H1 (cell line): Measurements from ENCODE around the gene TRPM1. TPM values are rescaled to one million over a fixed set of nuclear protein-coding genes. Genes with fewer than 3 reads are reported as not detected.

Experiments used
- CTCF ChIA-PET: fragments of 300-600 bp; sonication (Branson Sonifier 250); formaldehyde crosslinking; loops from one replicate; lab custom pipeline; 2021; ENCODE audit not compliant: partially characterized antibody; lab: Charles Lee
- POLR2A ChIA-PET: fragments of 300-600 bp; sonication (Branson Sonifier 250); formaldehyde crosslinking; loops from one replicate; lab custom pipeline; 2021; ENCODE audit warnings: inconsistent platforms; ENCODE audit not compliant: partially characterized antibody; lab: Charles Lee
- DNase-seq, 2 experiments: peaks; one replicate each; pipeline versions ENCODE4 v3.0.0 to v3.0.0-alpha.2; 2010 to 2022; ENCODE audit warnings: low spot score in 2 of 2, low read depth in 1 of 2, mixed read lengths in 1 of 2
- FAIRE-seq: peaks from 2 replicates; lab custom pipeline; 2011; peaks lifted over from hg19 to GRCh38; lab: Jason Lieb, UNC
- H2AFZ ChIP-seq: 2 replicates; pipeline ENCODE4 v1.8.1; 2012; ENCODE audit warnings: low read length, inconsistent platforms
- H2AK5ac ChIP-seq: 2 replicates; pipeline ENCODE4 v1.6.1; 2013; ENCODE audit warnings: low read depth, low read length
- H2BK120ac ChIP-seq: replicated peaks from 2 replicates; pipeline ENCODE3; 2013; ENCODE audit warnings: low read depth, low read length, inconsistent platforms
- H2BK12ac ChIP-seq: 2 replicates; pipeline ENCODE4 v1.6.1; 2013; ENCODE audit warnings: low read depth, low read length
- H2BK15ac ChIP-seq: 2 replicates; pipeline ENCODE4 v1.6.1; 2013; ENCODE audit warnings: low read length
- H2BK20ac ChIP-seq: 2 replicates; pipeline ENCODE4 v1.6.1; 2013; ENCODE audit warnings: low read length
- H2BK5ac ChIP-seq: 2 replicates; pipeline ENCODE4 v1.6.1; 2013; ENCODE audit warnings: low read depth, low read length
- H3K14ac ChIP-seq: 2 replicates; pipeline ENCODE4 v1.6.1; 2013; ENCODE audit warnings: inconsistent platforms; ENCODE audit not compliant: insufficient read length
- H3K18ac ChIP-seq: 2 replicates; pipeline ENCODE4 v1.6.1; 2013; ENCODE audit warnings: low read length; ENCODE audit errors: extremely low read depth
- H3K23ac ChIP-seq: 2 replicates; pipeline ENCODE4 v1.6.1; 2013; ENCODE audit warnings: inconsistent platforms; ENCODE audit not compliant: insufficient read length
- H3K23me2 ChIP-seq: 2 replicates; pipeline ENCODE4 v1.6.1; 2013; ENCODE audit warnings: low read depth, low read length
- H3K27ac ChIP-seq: 2 replicates; pipeline ENCODE4 v1.6.1; 2011; ENCODE audit warnings: low read depth, low read length, inconsistent platforms
- H3K27me3 ChIP-seq, 4 experiments: replicated peaks in 1 of 4; 1 replicate in 1 of 4; 2 replicates in 3 of 4; pipeline versions ENCODE4 v1.6.1 to v1.8.1; 2011 to 2013; ENCODE audit warnings: low read length in 3 of 4, mild to moderate bottlenecking in 3 of 4, inconsistent platforms in 2 of 4, mixed read lengths in 2 of 4, moderate library complexity in 1 of 4; ENCODE audit not compliant: control insufficient read depth in 3 of 4, insufficient read depth in 3 of 4; ENCODE audit errors: extremely low read depth in 1 of 4
- H3K36me3 ChIP-seq, 4 experiments: 2 replicates each; pipeline versions ENCODE4 v1.6.1 to v1.8.1; 2011 to 2013; ENCODE audit warnings: mild to moderate bottlenecking in 4 of 4, low read length in 3 of 4, moderate library complexity in 2 of 4, control low read depth in 1 of 4, inconsistent platforms in 1 of 4; ENCODE audit not compliant: insufficient read depth in 4 of 4, control insufficient read depth in 2 of 4
- H3K4ac ChIP-seq: replicated peaks from 2 replicates; pipeline ENCODE3; 2013; ENCODE audit warnings: low read length, low read depth, mixed read lengths, inconsistent platforms; ENCODE audit not compliant: insufficient read length
- H3K4me1 ChIP-seq, 4 experiments: replicated peaks in 1 of 4; 1 replicate in 1 of 4; 2 replicates in 3 of 4; pipeline versions ENCODE4 v1.6.1 to v1.8.1; 2011 to 2013; ENCODE audit warnings: low read length in 3 of 4, inconsistent platforms in 2 of 4, mixed read lengths in 1 of 4; ENCODE audit not compliant: insufficient read depth in 4 of 4, control insufficient read depth in 3 of 4
- H3K4me2 ChIP-seq, 2 experiments: 2 replicates each; pipeline versions ENCODE4 v1.6.1 to v1.8.1; 2011 to 2013; ENCODE audit warnings: low read depth in 2 of 2, low read length in 2 of 2, control low read depth in 1 of 2, inconsistent platforms in 1 of 2, mild to moderate bottlenecking in 1 of 2; ENCODE audit not compliant: insufficient read depth in 1 of 2
- H3K4me3 ChIP-seq, 4 experiments: fragments of 200-600, 300-600 bp in 1 of 4; sonication (generic), shearing (Covaris generic), sonication (Bioruptor Twin) in 1 of 4; 2 replicates each; pipeline versions ENCODE4 v1.5.1 to v1.8.1; 2011 to 2016; ENCODE audit warnings: low read length in 4 of 4, low read depth in 3 of 4, control low read depth in 2 of 4, inconsistent platforms in 2 of 4, mild to moderate bottlenecking in 2 of 4, mixed read lengths in 1 of 4, moderate library complexity in 1 of 4; ENCODE audit not compliant: insufficient read depth in 2 of 4; ENCODE audit errors: extremely low read depth in 1 of 4
- H3K56ac ChIP-seq: replicated peaks from 2 replicates; pipeline ENCODE3; 2013; ENCODE audit warnings: low read depth, mild to moderate bottlenecking, mixed read lengths, low read length, inconsistent platforms; ENCODE audit not compliant: insufficient read length
- H3K79me1 ChIP-seq: 2 replicates; pipeline ENCODE4 v1.6.1; 2013; ENCODE audit warnings: low read depth, low read length, control low read depth
- H3K79me2 ChIP-seq, 2 experiments: 2 replicates each; pipeline versions ENCODE4 v1.6.1 to v1.8.1; 2012 to 2013; ENCODE audit warnings: low read length in 2 of 2, mild to moderate bottlenecking in 2 of 2, inconsistent platforms in 1 of 2; ENCODE audit not compliant: insufficient read depth in 2 of 2, control insufficient read depth in 1 of 2
- H3K9ac ChIP-seq, 4 experiments: replicated peaks in 1 of 4; 1 replicate in 1 of 4; 2 replicates in 3 of 4; pipeline versions ENCODE4 v1.6.1 to v1.8.1; 2011 to 2013; ENCODE audit warnings: low read depth in 3 of 4, low read length in 3 of 4, control low read depth in 2 of 4, mild to moderate bottlenecking in 2 of 4, moderate library complexity in 2 of 4, inconsistent platforms in 1 of 4; ENCODE audit errors: extremely low read depth in 1 of 4
- H3K9me3 ChIP-seq, 2 experiments: 2 replicates each; pipeline versions ENCODE4 v1.6.1 to v1.8.1; 2012 to 2013; ENCODE audit warnings: mild to moderate bottlenecking in 2 of 2, moderate library complexity in 2 of 2, control low read depth in 1 of 2, inconsistent platforms in 1 of 2, low read depth in 1 of 2, low read length in 1 of 2, mixed read lengths in 1 of 2; ENCODE audit not compliant: insufficient read depth in 2 of 2
- H4K20me1 ChIP-seq, 2 experiments: replicated peaks in 1 of 2; 2 replicates each; pipeline versions ENCODE3 to v1.8.1; 2011 to 2013; ENCODE audit warnings: inconsistent platforms in 2 of 2, low read length in 2 of 2, mild to moderate bottlenecking in 1 of 2; ENCODE audit not compliant: insufficient read depth in 2 of 2, control insufficient read depth in 1 of 2
- H4K5ac ChIP-seq: 2 replicates; pipeline ENCODE4 v1.6.1; 2013; ENCODE audit warnings: low read length, low read depth, mixed read lengths, inconsistent platforms; ENCODE audit not compliant: insufficient read length
- H4K8ac ChIP-seq: 2 replicates; pipeline ENCODE4 v1.8.0; 2013; ENCODE audit warnings: mild to moderate bottlenecking, moderate library complexity, low read length, inconsistent platforms; ENCODE audit not compliant: insufficient read depth; ENCODE audit errors: extremely low read depth
- H4K91ac ChIP-seq: replicated peaks from 2 replicates; pipeline ENCODE3; 2013; ENCODE audit warnings: low read length, mixed read lengths, inconsistent platforms; ENCODE audit not compliant: insufficient read length
- CHD1 ChIP-seq: IDR thresholded peaks from 2 replicates; pipeline ENCODE4 v1.6.1; 2012; ENCODE audit warnings: low read depth, low read length, improper control_type of control experiment
- EZH2 ChIP-seq: fragments of 200-600 bp; sonication (generic); IDR thresholded peaks from 2 replicates; pipeline ENCODE4 v1.7.1; 2012; ENCODE audit warnings: low read depth, mild to moderate bottlenecking, moderate library complexity, low read length, inconsistent platforms; ENCODE audit not compliant: severe bottlenecking
- HDAC2 ChIP-seq, 2 experiments: fragments of 300-600 bp in 1 of 2; sonication (generic) in 1 of 2; IDR thresholded peaks; 2 replicates each; pipeline ENCODE4 v1.6.1; 2011 to 2012; ENCODE audit warnings: low read depth in 2 of 2, low read length in 2 of 2, mild to moderate bottlenecking in 2 of 2, moderate library complexity in 2 of 2, borderline replicate concordance in 1 of 2, inconsistent platforms in 1 of 2
- JUND ChIP-seq: IDR thresholded peaks from 2 replicates; pipeline ENCODE4 v1.6.1; 2011; ENCODE audit warnings: mild to moderate bottlenecking, improper control_type of control experiment, low read length
- POLR2A ChIP-seq, 2 experiments: IDR thresholded peaks; 1 replicate in 1 of 2; 2 replicates in 1 of 2; pipeline ENCODE4 v1.6.1; 2011; ENCODE audit warnings: low read depth in 2 of 2, low read length in 2 of 2, mild to moderate bottlenecking in 2 of 2; ENCODE audit errors: control extremely low read depth in 1 of 2
- SIX5 ChIP-seq: IDR thresholded peaks from 2 replicates; pipeline ENCODE4 v1.6.1; 2011; ENCODE audit warnings: mild to moderate bottlenecking, low read depth, low read length
- WGBS, 2 experiments: shearing (Covaris generic) in 1 of 2; methylation state at CpG; one replicate each; pipeline versions ENCODE4 v1.1.6 to v1.1.7; 2013 to 2015; ENCODE audit warnings: low lambda C conversion rate in 2 of 2, mixed read lengths in 2 of 2, inconsistent platforms in 1 of 2, low coverage in 1 of 2, missing lambda C conversion rate in 1 of 2; ENCODE audit not compliant: insufficient replicate concordance in 2 of 2, insufficient coverage in 1 of 2, insufficient read length in 1 of 2; ENCODE audit errors: extremely low coverage in 1 of 2, missing lambda C conversion rate in 1 of 2; 5-methylcytosine and 5-hydroxymethylcytosine counted together
- polyA plus RNA-seq, 7 experiments: library from polyadenylated mRNA; depleted of rRNA in 3 of 7; stranded (reverse) in 5 of 7; unstranded in 2 of 7; fragments of >200 nt in 5 of 7; fragments of 200-250 nt in 2 of 7; gene quantifications; 1 replicate in 5 of 7; 2 replicates in 1 of 7; 4 replicates in 1 of 7; pipeline versions ENCODE4 v1.2.1 to v1.2.3, GENCODE V29; 2011 to 2013; ENCODE audit warnings: missing spikeins in 2 of 7, mixed read lengths in 2 of 7
- total RNA-seq: library from RNA; stranded (reverse); fragmentation: NEBNext Ultra II Directional; extraction: Animal tissue kit (Norgen Biotek cat#: 25700); gene quantifications from 2 replicates; pipeline ENCODE4 v1.2.1, GENCODE V29; 2021
- TF ChIP-seq, protein P1 (sequence below): IDR thresholded peaks from 2 replicates; pipeline ENCODE4 v1.6.1; 2012; ENCODE audit warnings: low read length, inconsistent platforms
- TF ChIP-seq, protein P2 (sequence below): IDR thresholded peaks from 2 replicates; pipeline ENCODE4 v1.6.1; 2012; ENCODE audit warnings: inconsistent platforms
- TF ChIP-seq, protein P3 (sequence below): IDR thresholded peaks from 2 replicates; pipeline ENCODE4 v1.6.1; 2011; ENCODE audit warnings: low read length, improper control_type of control experiment

TRPM1 gene
- total and polyA plus RNA-seq, 2 of the 8 experiments (the other 6 are each of a cell fraction or from before 2014, with no cell fraction given): 0.05 TPM; not detected in 1

DNA sequence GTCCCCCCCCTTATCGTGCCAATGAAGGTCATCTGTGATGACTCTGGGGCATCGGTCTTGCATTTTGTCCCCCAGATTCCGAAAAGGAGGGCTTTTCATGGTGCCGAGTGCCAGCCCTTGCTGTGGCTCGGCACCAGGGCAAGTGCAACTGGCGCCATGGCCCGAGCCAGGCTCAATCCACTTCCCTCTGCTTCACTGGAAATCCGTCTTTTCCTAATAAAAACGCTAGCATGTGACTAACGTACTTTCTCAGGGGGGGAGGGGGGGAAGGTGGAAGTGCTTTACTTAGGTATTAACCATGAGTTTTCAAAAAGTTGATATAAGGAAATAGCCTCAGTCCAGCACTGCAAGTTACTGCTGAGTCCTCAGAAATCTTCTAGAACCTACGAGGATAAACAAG, 20.5 kb downstream of the TRPM1 start:
- H4K8ac ChIP-seq: peak overlapping the region; percentile 79; the same call in 1 of the 2 replicates
- POLR2A ChIA-PET: interaction anchor here (1.4 kb wide), 1 partner anchor 10 kb away, joined by 4 read pairs; no protein-coding TSS in a partner anchor
- FAIRE-seq (no peak), DNase-seq (no peak)
- no peak overlapping the region for H4K5ac ChIP-seq
- H3K27me3 ChIP-seq: peaks cover 0 to 2% (median 1%) of the 10 kb centered on the region in 4 experiments; a peak in 3 of 7 replicates
- peak overlapping the region; percentile 36; the same call in 1 of the 2 replicates for H2BK15ac ChIP-seq
- peak overlapping the region in 2 of 4 experiments; percentile 15 to 50; a peak in 3 of 8 replicates for H3K4me3 ChIP-seq
- H3K18ac ChIP-seq: peak overlapping the region; percentile 51
- H3K23ac ChIP-seq: no peak overlapping the region
- H3K4ac ChIP-seq: no peak overlapping the region
- CTCF ChIA-PET: no interaction called here
- H3K36me3 ChIP-seq: no peaks in the 10 kb centered on the region
- H3K9ac ChIP-seq: no peak overlapping the region
- peak overlapping the region; percentile 87 for H2AFZ ChIP-seq
- peaks cover 3% of the 10 kb centered on the region for H3K23me2 ChIP-seq
- H3K56ac ChIP-seq: no peak overlapping the region
- H3K79me2 ChIP-seq: no peaks in the 10 kb centered on the region
- peak overlapping the region; percentile 77; the same call in 1 of the 2 replicates for H2BK12ac ChIP-seq
- H3K4me1 ChIP-seq: peaks cover 4 to 35% (median 21%) of the 10 kb centered on the region in 4 experiments
- H2AK5ac ChIP-seq: no peak overlapping the region; the same call in 1 of the 2 replicates
- H3K14ac ChIP-seq: no peak overlapping the region
- H3K9me3 ChIP-seq: no peaks in the 10 kb centered on the region
- H3K79me1 ChIP-seq: no peaks in the 10 kb centered on the region
- H4K20me1 ChIP-seq: peaks cover 0 to 2% of the 10 kb centered on the region in 2 experiments
- H2BK5ac ChIP-seq: no peak overlapping the region
- H3K27ac ChIP-seq: no peak overlapping the region
- H4K91ac ChIP-seq: no peak overlapping the region
- WGBS, 2 experiments: 78% methylated on average over 11 of the region's 11 CpGs; no CpG with 5 or more reads in 1 of the 2 experiments
- no peak overlapping the region for H2BK20ac ChIP-seq
- peak overlapping the region; percentile 71 to 73 for H3K4me2 ChIP-seq
- peak overlapping the region; percentile 34 for H2BK120ac ChIP-seq
- TF ChIP-seq SIX5 (no peak), POLR2A (IDR thresholded peaks at IDR 0.05; ENCODE audit: control extremely low read depth in 1 of 2, low read depth in 2 of 2, low read length in 2 of 2) (no peak), CHD1 (no peak), HDAC2 (IDR thresholded peaks at IDR 0.05; ENCODE audit: borderline replicate concordance in 1 of 2, low read depth in 2 of 2, low read length in 2 of 2) (no peak), EZH2 (no peak), JUND (no peak)
- TF ChIP-seq, protein P1, sequence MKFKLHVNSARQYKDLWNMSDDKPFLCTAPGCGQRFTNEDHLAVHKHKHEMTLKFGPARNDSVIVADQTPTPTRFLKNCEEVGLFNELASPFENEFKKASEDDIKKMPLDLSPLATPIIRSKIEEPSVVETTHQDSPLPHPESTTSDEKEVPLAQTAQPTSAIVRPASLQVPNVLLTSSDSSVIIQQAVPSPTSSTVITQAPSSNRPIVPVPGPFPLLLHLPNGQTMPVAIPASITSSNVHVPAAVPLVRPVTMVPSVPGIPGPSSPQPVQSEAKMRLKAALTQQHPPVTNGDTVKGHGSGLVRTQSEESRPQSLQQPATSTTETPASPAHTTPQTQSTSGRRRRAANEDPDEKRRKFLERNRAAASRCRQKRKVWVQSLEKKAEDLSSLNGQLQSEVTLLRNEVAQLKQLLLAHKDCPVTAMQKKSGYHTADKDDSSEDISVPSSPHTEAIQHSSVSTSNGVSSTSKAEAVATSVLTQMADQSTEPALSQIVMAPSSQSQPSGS: no peak
- TF ChIP-seq, protein P2, sequence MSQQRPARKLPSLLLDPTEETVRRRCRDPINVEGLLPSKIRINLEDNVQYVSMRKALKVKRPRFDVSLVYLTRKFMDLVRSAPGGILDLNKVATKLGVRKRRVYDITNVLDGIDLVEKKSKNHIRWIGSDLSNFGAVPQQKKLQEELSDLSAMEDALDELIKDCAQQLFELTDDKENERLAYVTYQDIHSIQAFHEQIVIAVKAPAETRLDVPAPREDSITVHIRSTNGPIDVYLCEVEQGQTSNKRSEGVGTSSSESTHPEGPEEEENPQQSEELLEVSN: no peak
- TF ChIP-seq, protein P3, sequence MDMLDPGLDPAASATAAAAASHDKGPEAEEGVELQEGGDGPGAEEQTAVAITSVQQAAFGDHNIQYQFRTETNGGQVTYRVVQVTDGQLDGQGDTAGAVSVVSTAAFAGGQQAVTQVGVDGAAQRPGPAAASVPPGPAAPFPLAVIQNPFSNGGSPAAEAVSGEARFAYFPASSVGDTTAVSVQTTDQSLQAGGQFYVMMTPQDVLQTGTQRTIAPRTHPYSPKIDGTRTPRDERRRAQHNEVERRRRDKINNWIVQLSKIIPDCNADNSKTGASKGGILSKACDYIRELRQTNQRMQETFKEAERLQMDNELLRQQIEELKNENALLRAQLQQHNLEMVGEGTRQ: no peak
